Neural cell (in vitro differentiated cells): ENCODE data around the gene PIK3AP1.

Experiments
- CTCF ChIP-seq: fragments of 450-650 bp; IDR thresholded peaks from 2 replicates; pipeline ENCODE4 v1.5.1; 2014; ENCODE audit warnings: antibody characterized with exemption, mild to moderate bottlenecking, moderate library complexity; ENCODE audit not compliant: poor library complexity, severe bottlenecking
- EP300 ChIP-seq: fragments of 450-650 bp; conservative IDR thresholded peaks from 2 replicates; pipeline ENCODE4 v1.6.1; 2014; ENCODE audit warnings: antibody characterized with exemption, mild to moderate bottlenecking, moderate library complexity; ENCODE audit not compliant: poor library complexity, severe bottlenecking
- MXI1 ChIP-seq: fragments of 450-650 bp; conservative IDR thresholded peaks from 2 replicates; pipeline ENCODE4 v1.6.1; 2014; ENCODE audit warnings: antibody characterized with exemption, mild to moderate bottlenecking; ENCODE audit not compliant: poor library complexity, severe bottlenecking
- SMC3 ChIP-seq: fragments of 450-650 bp; conservative IDR thresholded peaks from 2 replicates; pipeline ENCODE4 v1.6.1; 2014; ENCODE audit warnings: antibody characterized with exemption, mild to moderate bottlenecking, moderate library complexity; ENCODE audit not compliant: poor library complexity

GRCh38 chr10:96595741-96596140, 124.6 kb downstream of the PIK3AP1 start:
- TF ChIP-seq CTCF = no peak
- no peak for TF ChIP-seq MXI1
- TF ChIP-seq EP300 = no peak
- no peak for TF ChIP-seq SMC3
